GM12872 (cell line): ENCODE results near the gene MAP3K5.

ENCODE experiments used
- TF ChIP-seq, protein P1 (sequence below): IDR thresholded peaks from 3 replicates; pipeline ENCODE4 v1.5.1; 2011; ENCODE audit warnings: low read depth, mild to moderate bottlenecking, low read length, moderate library complexity; ENCODE audit not compliant: insufficient read depth

MAP3K5 gene

GRCh38 chr6:136790411-136791295 lies 1.6 kb downstream of the MAP3K5 start:
- TF ChIP-seq, protein P1, sequence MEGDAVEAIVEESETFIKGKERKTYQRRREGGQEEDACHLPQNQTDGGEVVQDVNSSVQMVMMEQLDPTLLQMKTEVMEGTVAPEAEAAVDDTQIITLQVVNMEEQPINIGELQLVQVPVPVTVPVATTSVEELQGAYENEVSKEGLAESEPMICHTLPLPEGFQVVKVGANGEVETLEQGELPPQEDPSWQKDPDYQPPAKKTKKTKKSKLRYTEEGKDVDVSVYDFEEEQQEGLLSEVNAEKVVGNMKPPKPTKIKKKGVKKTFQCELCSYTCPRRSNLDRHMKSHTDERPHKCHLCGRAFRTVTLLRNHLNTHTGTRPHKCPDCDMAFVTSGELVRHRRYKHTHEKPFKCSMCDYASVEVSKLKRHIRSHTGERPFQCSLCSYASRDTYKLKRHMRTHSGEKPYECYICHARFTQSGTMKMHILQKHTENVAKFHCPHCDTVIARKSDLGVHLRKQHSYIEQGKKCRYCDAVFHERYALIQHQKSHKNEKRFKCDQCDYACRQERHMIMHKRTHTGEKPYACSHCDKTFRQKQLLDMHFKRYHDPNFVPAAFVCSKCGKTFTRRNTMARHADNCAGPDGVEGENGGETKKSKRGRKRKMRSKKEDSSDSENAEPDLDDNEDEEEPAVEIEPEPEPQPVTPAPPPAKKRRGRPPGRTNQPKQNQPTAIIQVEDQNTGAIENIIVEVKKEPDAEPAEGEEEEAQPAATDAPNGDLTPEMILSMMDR = no peak

DNA sequence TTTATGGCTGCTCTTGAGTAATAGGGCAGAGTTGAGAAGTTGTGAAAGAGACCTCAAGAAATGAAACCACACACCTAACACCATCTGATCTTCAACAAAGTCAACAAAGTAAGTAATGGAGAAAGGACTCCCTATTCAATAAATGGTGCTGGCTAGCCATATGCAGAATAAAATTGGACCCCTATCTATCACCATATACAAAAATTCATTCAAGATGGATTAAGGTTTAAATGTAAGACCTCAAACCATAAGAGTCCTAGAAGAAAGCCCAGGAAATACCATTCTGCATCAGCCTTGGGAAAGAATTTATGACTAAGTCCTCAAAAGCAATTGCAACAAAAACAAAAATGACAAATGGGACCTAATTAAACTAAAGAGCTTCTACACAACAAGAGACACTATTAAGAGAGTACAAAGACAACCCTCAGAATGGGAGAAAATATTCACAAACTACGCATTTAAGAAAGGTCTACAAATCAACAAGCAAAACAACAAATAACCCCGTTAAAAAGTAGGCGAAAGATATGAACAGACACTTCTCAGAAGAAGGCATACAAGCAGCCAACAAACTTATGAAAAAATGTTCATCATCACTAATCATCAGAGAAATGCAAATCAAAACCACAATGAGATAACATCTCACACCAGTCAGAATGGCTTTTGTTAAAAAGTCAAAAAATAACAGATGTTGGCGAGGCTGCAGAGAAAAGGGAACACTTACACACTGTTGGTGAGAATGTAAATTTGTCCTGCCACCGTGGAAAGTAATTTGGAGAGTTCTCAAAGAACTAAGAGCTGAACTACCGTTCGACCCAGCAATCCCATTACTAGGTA lies 4.0 kb downstream of the MAP3K5 start:
- TF ChIP-seq, protein P1 = no peak

DNA sequence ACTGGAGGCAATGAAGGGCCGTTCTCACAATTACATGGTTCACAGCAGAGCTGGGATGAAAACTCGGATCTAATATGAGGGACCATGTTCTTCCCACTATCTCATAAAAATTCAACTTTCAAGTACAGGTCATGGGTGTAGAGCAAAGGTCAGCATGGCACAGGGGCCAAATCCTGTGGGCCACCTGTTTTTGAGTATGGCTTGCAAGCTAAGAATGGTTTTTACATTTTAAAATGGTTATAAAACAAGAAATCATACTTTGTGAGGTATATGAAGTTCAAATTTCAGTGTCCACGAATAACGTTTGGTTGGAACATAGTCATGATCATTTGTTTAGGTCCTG lies 4.6 kb downstream of the MAP3K5 start:
- TF ChIP-seq, protein P1 = no peak

DNA sequence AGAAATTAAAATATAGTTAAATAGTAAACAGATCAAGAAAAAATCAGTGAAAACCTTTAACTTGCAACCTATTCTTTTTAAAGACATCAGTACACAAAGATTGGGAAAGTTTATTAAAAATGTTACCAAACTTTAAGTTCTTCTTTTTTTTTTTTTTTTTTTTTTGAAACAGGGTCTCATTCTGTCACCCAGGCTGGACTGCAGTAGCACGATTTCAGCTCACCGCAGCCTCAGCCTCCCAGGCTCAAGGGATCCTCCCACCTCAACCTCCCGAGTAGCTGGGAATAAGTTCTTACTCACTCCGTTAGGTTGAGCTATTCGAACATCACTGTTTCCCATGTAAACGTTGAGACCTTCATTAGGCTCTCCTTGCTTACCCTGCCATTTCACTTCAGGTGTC lies 5.6 kb downstream of the MAP3K5 start:
- TF ChIP-seq, protein P1 = no peak

DNA sequence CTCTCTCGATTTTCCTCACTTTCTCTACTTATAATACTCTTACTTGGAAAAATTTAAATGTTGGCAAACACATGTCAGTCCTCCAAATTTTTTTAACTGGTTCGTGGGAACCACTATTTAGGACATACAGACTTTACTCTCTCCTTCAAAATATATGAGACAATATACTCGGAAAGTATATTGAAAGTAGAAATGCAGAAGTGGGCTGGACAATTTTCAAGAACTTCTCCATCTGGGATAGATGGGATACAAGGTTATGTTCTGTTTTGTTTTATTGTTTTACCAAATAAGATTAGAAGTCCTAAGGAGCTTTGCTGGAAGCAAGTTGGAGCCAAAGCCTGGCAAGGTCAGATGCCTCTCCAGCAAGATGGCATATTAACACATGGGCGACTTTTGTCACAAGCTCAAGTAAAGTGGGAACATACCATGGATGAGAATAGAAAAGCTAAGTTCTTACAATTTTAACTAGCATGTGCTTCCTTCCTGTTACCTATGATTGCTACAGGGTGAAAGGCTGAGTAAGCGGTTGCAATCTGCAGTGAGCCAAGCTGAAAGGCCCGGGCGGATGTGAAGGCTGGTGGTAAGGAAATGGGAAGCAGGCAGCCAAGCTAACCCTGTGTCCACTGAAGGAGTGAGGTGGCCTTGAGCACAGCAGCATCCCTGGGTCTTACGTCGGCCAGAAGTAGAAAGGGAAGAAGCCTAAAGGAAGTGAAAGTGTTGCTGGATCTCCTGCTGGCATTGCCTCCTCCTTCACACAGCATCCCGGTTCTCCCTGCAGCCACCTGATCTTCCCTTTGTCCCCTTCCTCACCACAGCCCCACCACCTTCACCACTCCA lies 7.1 kb downstream of the MAP3K5 start:
- TF ChIP-seq, protein P1 = no peak

GRCh38 chr6:136784271-136784664 lies 8.0 kb downstream of the MAP3K5 start:
- TF ChIP-seq, protein P1 = no peak
